HG02870 (cell line): ENCODE results near the gene ADCY9.
"Not testable (repeated sequence)": the region's sequence is repeated elsewhere in the genome, so short reads cannot be mapped to it uniquely, and the experiment has no call there.

Experiments used
- ATAC-seq: cut with Tn5 transposase; IDR thresholded peaks from one replicate; pipeline ENCODE4 v1.9.1; 2021; ENCODE audit warnings: mild to moderate bottlenecking, moderate library complexity; ENCODE audit not compliant: unreplicated experiment

The ADCY9 gene

DNA sequence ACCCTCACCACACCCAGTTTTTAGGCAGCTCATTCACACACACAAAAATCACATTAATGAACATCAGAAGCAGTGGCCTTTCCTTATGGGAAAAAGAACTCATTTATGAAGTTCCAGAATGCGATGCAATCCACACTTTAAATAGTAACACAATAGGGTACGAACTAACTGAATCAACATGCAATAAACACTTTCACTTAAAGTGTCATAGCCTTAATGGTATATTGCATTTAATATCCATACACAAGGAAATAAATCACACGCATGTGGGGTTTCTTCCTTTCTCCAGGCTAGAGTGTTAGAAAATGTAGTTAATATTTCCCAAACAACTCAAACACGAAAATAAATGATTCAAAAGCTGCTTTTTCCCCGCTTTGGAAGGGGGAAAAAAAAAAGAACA, 19.7 kb downstream of the ADCY9 start:
- ATAC-seq, result no peak

DNA sequence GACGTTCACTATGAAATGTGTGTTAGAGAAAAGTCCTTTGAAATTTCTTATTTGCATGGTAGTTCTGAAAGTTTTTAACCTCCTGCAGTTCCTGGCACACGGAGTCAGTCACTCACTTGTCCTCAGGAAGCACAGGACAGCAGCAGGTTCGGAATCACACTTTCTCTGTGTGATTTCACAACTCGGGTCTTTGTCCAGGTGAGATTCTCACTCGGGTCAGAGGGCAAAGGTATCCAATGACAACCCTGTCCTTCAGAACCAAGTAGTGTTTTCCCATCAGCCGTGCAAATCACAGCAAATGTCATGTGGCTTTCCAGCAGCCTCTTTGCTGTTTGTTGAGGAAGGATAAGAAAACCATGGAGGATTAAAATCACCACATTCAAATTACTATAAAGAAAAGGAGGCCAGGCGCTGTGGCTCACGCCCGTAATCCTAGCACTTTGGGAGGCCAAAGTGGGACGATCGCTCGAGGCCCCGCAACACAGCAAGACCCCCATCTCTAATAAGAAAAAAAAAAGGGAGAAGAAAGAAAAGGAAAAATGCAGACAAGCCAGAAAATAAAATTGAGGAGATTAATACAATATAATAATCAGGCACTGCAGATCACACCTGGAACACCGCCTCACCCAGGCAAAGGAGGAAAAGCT, 22.0 kb downstream of the ADCY9 start:
- ATAC-seq, result no peak

DNA sequence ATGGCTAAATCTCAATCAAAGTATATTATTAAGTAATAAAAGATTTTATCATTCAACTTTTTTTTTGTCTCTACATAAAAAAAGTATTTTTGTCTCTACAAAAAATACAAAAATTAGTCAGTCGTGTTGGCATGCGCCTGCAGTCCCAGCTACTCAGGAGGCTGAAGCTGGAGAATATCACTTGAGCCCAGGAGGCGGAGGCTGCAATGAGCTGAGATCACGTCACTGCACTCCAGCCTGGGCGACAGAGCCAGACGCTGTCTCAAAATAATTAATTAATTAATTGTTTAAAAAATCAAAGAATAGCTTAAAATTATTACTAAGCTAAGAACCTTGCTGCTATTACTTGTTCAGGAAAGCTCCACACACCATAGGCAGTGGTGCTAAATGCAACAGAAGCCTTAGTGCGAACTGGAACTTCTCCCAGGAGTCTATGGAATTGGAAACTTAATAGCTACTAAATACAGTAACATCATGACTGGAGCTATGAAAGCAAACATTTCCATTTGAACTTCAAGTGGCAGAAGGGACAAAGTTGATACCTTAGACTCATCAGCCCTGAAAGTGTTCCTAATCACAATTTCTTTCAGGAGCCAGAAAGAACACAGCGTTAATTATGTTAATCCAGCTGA, 22.6 kb downstream of the ADCY9 start:
- ATAC-seq, result no peak

DNA sequence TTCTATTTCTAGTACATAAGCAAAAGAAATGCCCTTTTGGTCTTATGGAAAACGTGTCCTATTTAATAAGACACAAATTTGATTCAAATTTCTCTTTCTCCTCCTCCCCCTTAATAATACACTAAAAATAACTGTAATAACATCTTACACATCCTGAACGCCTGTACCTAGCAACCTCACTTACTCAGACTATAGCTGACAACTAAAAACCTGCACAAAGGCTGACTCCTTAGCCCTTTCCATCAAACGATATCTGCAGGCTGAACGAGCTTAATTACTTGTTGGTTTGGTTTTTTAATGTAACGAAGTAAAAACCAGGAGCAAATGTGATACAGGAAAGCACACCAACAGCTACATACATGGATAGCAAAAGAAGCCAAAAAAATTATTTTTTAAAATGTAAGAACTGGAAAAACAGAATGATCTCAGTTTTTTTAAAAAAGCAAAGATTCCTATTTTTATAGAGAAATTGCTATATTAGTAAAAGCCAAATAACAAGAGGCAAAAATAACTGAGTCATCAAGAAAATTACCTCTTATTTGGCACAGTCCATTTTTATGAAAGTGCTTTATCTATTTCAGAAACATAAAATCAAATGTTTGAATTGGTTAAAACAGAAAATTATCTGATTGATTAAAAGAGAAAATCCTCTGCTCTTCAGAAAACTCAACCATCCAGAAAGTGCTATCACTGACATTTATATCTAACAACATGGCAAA, 23.5 kb downstream of the ADCY9 start:
- no peak for ATAC-seq

DNA sequence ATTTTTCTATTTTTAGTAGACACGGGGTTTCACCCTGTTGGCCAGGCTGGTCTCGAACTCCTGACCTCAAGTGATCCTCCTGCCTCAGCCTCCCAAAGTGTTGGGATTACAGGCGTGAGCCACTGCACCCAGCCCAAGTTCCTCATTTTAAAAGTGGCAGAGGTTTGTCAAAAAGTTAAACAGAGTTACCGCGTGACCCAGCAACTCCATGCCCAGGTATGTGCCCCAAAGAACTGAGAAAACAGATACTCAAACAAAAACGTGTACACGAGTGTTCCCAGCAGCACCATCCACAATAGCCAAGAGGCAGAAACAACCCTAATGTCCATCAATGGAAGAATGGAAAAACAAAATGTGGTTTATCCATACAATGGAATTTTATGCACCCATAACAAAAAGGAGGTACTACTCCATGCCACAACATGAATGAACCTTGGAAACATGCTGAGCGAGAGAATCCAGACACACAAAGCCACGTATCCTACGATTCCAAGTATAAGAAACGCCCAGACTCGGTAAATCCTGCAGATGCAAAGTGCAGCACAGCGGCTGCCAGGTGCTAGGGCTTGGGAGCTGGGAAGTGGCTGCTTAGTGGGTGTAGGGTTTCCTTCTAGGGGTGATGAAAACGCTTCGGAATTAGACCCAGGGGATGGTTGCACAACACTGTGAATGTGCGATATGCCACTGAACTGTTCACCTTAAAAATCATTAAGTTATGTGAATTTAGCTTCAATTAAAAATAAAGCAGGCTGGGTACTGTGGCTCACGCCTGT, 24.8 kb downstream of the ADCY9 start:
- no peak for ATAC-seq

DNA sequence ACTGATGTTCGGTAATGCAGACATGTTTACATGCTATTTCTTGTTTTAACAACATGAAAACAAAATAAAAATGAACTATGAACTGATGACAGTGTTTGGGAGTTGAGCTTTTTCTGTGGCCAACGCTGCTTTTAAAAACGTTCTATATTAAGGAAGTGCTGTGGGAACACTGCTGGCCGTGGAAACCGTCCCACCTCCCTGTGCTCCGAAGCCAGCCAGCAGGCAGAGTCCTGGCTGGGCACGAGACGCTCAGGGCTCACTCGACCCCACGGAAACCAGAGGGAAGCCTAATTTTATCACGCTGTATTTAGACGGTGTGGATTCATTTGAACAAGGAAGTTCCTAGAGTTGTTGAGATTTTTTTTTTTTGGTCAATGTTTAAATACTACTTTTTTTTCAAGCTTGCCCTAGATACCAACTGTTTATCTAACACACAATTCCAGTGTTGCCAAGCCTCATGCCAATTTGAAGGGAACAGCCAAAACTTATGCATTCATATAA, 25.8 kb downstream of the ADCY9 start:
- ATAC-seq, result no peak

DNA sequence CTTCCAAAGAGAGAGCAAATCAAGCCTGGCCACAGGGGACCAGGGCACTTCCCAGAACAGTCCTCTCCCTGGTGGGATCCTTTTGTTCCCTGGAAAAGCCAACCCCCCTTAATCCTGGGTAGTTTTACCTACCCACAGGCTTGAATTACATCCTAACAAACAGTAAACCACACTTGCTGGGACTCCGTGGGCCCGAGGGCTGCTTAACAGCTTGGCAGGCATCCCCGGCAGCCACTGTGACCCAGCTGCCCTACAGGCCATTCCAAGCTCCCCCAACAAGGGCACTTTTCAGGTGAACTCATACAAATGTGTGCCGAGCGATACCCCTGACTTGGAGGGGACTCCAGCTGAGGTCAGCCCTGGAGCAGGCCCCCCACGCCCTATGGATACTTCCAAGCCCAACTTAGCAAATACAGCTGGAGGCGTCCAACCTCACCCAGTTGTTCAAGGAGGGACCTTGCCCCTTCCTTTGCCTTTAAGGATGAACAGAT, 26.4 kb downstream of the ADCY9 start:
- ATAC-seq, result no peak

DNA sequence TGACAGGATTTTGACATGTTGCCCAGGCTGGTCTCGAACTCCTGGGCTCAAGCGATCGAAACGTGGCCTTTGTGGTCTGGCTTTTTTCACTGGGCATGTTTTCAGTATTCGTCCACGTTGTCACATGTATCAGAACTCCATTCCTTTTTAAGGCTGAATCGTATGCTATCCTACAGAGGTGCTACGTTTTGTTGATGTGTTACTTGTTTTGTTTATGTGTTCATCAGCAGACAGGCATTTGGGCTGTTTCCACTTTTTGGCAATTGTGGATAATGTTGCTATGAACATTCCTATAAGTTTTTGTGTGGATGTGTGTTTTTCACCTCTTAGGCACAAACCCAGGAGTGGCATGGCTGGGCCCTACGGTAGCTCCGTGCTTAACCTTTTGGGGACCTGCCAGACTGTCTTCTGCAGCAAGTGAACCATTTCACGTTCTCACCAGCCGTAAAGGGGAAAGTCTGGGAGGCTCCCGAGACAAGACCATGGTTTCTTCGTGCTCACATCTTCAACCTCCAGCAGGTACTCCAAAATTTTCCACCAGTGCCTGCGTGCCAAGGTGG, 26.9 kb downstream of the ADCY9 start:
- ATAC-seq, result no peak

DNA sequence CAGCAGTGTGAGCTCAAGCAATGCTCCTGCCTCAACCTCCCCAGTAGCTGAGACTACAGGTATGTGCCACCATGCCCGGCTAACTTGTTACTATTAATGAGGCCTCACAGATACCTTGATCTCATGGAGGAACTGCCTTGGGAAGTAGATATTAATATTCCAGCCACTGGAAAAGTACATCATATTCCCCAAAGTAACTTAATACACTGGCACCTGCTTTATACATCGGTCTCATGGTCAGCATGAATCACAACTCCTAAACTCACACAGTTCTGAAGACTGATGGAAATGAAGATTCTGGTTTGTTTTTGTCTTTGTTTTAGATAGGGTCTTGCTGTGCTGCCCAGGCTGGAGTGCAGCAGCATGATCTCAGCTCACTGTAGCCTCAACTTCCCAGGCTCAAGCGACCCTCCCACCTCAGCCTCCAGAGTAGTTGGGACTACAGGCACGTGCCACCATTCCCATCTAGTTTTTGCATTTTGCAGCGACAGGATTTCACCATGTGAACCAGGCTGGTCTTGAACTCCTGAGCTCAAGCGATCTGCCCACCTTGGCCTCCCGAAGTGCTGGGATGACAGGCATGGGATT, 28.2 kb downstream of the ADCY9 start:
- no peak for ATAC-seq

DNA sequence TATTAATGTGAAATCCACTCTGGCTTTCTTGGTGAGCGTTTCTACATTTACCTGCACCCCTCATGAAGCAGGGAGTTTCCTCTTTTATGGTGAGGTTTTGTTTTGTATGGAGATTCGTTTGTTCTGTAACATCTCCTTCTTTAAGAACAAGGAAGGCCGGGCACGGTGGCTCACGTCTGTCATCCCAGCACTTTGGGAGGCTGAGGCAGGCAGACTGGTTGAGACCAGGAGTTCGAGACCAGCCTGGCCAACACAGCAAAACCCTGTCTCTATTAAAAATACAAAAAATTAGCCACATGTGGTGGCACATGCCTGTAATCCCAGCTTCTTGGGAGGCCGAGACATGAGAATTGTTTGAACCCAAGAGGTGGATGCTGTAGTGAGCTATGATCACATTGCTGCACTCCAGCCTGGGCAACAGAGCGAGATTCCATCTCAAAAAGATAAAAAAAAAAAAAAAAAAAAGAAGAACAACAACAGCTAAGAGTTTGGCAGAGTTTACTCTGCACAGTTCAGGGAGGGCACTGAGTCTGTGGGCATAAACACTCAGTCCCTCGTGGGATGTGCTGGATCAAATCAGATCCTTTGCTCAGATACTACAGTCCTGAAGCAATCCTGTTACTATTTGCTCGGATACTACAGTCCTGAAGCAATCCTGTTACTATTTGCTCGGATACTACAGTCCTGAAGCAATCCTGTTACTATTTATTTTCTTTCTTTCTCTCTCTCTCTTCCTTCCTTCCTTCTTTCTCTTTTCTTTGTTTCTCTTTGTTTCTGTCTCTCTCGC, 28.9 kb downstream of the ADCY9 start:
- ATAC-seq, result no peak

DNA sequence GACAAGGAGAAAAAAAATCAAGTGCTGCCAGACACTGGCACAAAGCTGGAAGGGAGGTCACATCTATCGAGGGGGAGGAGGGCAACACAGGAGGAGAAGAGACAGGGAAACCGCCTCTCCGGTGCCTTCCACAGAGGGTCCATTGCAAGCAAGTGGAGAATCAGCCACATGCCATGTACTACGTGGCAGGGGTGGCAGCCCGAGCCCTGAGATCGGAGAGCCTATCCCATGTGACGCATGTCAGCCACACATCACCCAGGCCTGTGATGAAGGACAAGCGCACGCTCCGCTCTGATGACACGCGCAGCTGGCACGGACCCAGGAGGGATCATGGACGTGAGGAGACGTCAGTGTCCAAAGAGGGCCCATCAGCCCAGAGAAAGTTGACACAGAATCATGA, 30.1 kb downstream of the ADCY9 start:
- ATAC-seq, result no peak

DNA sequence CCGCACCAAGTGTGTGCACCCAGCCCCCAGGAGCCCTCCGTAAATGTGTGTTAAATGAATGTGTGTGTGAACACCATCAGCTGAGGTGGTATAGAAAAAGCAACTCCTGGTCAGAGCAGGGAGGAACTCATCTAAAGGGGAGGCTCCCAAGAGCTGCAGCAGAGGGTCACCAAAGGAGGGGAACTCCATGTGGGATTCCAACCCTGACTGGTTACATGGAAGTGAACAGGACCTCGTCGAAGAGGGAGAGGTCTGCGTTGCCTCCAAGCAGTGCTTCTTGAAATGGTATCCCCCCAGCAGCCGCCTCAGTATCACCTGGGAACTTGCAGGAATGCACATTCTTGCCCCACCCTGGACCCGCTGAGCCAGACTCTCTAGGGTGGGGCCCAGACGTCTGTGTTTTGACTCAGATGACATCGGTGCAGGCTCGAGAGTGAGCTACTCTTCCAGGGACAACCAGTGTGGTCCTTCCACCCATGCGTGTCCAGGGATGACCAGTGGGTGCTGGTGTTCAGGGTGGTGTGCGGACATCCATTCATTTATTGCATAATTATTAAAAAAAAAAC, 30.8 kb downstream of the ADCY9 start:
- no peak for ATAC-seq

DNA sequence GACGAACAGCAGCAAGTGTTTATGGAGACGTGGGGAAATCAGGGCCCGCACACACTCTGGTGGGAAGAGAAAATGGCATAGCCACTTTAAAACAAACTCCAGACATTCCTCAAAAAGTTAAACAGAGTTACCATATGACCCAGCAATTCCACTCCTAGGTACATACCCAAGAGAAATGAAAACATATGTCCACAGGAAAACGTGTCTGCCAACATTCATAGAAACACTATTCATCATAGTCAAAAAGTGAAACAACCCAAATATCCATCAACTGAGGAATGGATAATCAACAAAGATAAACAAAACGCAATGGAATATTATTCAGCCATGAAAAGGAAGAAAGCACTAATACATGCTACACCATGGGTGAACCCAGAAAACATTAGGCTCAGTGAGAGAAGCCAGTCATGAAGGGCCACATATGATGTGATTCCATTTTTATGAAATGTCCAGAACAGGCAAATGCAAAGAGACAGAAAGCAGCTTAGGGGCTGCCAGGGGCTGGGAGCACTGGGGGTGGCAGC, 32.8 kb downstream of the ADCY9 start:
- no peak for ATAC-seq

DNA sequence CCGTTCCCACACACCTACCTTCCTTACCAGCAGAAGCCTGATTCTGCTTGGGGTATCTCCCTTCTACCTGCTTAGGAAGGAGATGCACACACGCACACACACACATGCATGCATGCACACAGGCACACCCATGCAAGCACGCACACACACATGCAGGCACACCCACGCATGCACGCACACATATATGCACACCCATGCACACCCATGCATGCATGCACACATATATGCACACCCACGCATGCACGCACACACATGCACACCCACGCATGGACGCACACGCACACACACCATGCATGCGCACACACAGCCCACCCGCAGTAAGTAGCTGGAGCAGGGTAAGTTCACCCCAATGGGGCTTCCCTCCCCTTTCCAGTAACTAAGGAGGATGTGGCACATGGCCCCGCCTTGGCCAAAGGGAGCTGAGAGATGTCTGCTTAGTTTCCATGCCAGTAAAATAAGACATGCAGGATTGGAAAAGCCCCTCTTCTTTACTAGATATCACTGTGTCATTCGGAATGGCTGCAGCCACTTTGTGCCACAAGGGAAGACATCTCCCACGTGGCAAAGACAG, 33.7 kb downstream of the ADCY9 start:
- ATAC-seq, result no peak

DNA sequence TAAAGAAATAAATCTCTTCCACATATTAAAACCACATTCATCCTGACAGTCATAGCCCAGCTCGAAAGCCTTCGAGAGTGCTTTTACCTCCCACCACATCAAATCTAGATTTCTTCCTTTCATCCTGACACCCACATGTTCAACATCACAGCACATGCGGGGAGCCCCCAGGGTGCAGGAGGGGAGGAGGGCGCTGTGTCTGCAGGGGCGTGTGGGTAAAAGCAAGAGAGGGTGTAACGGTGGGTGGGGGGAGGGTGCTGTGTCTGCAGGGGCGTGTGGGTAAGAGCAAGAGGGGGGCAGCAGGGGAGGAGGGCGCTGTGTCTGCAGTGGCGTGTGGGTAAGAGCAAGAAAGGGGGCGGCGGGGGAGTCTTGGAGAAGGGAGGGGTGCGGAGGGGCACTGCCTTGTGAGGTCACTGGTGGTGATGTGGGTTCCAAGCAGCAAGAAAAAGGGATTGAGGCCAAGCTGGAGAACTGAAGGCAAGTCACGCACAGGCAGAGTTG, 34.7 kb downstream of the ADCY9 start:
- ATAC-seq, result no peak

DNA sequence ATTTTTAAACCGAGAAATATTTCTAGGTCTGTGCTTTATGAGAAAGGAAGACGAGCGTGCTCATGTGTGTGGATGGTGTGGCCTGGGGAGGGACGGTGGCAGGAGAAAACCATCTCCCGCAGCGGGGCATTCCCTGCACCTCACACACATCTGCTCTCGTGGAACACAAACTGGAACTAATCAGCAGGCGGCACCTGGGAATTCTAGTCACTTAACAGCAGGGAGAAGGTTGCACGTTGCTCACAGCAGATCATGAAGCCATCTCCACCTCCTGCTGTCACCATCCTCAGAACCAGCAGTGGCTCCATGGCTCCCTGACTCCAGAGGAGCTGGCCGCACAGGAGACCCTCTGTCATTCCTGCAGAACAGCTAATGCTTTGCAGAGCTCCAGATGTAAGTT, 35.2 kb downstream of the ADCY9 start:
- ATAC-seq, result no peak

DNA sequence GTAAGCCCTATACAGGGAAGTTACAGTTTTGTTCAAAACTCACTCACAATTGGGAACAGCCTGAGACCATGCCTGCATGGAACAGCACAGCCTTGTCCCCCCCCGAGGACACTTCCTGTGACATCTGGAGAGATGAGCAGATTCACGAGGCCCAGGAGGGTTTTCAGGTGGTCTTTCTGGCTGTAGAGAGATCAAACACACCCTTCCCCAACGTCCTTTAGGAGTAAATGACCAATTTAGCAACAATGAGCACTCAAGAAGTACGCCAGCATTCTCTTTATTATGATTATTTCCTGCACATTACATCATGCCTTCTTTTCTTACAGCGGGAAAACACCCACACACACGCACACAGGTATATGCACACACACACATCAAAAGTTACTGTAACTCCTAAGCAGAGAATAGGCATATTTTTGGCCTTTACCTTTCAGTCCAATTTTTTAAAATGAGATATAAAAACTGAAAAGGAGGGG, 39.0 kb downstream of the ADCY9 start:
- no peak for ATAC-seq

DNA sequence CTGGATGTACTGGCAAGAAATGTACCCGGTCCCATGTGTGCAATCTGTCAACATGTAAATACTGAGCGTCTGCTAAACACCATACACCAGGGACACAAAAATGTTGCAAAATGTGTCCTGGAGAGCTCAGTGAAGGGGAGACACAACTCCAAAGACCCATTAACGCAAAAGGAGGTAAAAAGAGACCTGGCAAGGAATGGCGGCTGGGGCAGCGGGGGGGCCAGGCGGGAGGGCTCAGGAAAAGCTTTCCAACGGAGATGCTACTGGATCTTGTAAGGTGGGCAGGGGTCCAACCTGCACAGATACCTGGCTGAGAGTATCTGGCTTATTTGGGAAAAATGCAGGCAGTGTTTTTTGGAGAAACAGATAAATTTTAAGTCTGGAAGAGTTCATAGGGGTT, 40.7 kb downstream of the ADCY9 start:
- ATAC-seq, result no peak

DNA sequence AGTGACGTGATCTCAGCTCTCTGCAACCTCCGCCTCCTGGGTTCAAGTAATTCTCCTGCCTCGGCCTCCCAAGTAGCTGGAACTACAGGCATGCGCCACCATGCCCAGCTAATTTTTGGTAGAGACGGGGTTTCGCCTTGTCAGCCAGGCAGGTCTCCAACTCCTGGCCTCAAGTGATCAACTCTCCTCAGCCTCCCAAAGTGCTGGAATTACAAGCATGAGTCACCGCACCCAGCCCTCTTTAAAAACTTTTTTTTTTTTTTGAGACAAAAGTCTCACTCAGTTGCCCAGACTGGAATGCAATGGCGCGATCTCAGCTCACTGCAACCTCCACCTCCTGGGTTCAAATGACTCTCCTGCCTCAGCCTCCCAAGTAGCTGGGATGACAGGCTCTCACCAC, 43.1 kb downstream of the ADCY9 start:
- not testable (repeated sequence) for ATAC-seq
